Amniotic stem cell (primary cell): ENCODE data around the gene SPRYD3.
A peak's percentile ranks its signal among the peaks of the same experiment; 100 is the strongest.

ENCODE experiments used
- DNase-seq: peaks from one replicate; lab custom pipeline; 2025; lab: John Stamatoyannopoulos, UW

SPRYD3 gene

DNA sequence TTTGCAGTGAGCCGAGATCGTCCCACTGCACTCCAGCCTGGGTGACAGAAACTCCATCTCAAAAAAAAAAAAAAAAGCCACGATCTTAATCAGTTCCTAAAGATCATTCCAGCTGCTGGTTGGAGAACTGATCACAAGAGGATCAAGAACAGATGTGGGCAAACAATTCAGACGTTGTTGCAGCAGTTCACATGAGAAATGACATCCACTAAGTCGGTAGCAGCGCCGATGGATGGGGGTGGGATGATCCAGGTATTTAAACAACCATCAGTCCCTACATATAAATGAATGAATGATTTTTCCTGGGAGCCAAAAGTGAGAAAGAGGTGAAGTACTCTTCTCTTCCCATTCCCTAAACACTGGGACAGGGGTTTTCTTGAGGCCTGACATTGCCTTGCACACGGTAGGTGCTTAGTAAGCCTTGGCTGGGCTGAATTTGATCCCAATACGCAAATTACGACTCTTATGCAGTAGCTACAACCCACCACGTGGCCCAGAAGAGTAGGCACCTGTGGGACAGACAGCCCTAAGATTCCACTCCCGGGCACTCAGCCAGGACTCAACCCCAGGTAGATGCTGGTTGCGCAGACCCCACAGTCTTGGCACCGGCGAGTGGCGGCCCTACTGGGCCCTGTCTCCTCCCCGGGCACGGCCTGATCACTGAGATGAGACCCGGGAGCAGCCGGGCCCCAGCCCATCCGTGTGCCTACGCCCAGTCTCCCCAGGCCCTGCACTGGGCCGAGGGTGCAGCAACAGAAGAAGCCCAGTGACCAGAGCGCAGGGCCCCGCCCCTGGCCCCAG lies 565 bp downstream of the SPRYD3 start:
- no peak for DNase-seq

DNA sequence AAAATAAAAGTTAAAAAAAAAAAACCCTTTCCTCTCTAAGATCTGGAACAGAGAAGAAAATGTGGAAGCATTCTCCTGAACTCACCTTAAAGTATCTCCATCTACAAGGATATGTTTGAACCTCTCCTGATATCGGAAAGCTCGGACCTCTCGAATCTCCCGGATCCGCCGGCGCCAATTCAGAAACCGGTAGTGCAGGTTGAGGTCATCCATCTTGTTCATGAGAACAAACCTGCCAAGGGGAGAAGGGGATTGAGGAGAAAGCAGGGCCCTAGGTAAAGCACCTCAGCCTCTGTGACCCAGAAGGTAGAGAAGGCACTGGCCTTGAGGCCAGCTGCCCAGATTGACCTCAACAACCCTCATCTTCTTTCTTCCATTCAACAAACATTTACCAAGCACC lies 2.2 kb downstream of the SPRYD3 start:
- DNase-seq = no peak

DNA sequence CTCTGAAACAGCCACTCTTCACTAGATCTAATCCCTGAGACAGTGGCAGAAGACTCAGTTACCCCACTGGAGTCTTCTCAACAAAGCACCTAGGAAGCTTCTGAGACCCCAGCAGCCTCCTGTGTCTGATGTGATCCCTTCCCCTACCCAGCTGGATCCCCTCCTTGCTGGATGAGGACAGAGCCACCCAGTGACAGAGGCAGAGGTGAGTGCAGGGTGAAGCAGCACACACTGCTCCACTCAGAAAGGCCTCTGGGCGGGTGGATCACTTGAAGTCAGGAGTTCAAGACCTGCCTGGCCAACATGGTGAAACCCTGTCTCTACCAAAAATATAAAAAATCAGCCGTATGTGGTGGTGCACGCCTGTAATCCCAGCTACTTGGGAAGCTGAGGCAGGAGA lies 2.7 kb downstream of the SPRYD3 start:
- DNase-seq = no peak

DNA sequence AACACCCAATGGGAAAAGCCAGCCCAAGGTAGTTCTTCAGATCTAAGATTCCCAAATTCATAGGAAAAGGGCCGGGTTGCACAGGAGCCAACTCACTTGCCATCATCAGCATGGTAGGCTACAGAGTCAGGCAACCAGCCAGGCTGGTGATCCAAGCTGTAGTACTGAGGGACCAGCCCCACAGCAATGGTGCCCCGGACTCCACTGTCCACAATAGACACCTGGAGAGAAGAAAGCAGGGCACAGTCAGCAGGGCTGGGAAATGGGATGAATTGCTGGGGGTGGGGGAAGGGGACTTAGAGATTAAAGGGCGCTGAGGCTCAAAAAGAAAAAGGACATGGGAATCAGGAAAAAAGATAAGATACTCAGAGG lies 4.2 kb downstream of the SPRYD3 start:
- DNase-seq = no peak

DNA sequence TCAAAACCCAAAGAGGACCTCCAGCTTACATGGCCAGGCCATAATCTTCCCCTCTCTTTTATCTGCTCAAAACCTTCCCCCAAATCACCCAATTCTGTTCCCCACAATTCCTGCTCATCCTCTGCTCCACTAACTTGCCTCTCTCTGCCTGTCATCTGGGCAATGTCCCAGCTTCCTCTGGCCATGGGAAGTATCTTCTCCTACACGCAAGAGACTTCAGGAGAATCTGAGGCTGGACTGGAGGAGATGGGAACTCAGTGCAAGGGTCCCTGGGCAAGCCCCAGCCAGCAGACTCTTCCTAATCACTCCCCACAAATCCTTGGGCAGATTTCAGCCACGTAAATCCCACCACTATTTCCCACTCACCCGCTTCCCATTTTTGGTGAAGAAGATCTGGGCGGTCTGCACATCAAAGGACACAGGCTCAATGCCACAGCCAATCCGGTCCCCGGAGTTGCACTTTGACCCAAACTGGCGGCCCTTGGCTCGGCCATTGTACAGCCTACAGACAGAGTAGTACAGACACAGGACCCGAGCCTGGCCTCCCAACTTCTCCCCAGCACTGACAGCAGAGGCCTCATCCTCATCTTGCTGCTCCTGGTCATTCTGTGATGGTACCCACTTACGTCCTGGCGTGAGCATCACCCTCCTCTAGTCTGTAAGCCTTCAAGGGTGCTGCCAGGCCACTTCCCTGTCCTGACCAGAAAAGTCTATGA lies 4.7 kb downstream of the SPRYD3 start:
- no peak for DNase-seq

DNA sequence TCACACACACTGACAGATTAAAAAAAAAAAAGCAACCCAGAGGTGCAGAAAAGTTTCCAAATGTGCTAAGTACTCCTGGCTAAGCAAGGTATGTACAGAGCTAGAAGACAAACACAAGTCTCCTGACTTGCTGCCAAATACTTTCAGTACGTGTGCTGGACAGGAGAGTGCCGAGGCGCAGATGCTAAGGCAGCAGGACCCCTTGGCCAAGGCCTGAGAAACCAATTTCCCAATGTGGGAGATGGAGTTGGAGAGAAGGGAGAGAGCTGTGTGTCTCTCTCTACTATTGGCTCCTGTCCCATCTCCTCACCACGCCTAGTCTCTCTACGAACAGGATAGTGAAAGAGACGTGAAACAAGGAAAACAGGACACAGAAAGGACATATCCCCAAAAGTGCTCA lies 5.3 kb downstream of the SPRYD3 start:
- DNase-seq = no peak

DNA sequence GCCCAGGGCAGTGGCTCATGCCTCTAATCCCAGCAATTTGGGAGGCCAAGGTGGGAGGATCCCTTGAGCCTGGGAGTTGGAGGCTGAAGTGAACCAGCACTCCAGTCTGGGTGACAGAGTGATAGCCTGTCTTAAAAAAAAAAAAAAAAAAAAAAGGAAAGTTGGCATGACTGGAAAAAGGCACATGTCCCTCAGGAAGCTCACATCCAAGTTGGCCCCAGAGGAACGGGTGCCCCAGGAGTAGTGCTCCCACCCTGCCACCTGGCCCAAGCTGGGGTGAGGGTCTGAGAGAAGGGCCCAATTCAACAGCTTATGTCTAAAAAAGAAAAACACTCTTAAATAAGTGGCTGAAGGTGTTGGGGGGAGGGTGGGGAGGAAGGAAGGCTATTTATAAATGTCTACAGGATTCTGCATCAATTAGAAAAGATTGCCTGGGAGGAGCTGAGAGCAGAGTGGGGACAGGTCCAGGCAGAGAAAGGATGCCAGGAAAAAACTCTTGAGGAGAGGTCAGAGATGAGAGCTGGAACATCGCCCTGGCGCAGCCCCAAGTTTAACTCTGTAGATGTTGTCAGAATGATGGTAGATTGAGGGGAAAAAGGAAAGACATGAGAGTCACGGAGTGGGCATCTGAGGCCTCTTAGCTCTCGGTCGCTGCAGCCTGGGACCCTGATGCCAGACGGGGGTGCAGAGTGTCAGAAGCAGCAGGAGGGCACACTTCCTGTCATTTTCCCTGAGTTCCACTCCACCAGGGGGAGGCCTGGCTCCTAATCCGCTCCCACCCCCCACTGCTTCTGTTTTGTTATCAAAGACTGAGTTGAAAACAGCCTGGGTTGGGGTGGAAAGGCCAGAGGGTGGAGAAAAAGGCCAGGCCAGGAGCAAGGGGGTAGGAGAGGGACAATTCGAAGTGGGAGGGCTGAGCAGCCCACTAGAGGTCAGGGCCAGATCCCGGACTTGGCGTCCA lies 7.3 kb downstream of the SPRYD3 start:
- no peak for DNase-seq

DNA sequence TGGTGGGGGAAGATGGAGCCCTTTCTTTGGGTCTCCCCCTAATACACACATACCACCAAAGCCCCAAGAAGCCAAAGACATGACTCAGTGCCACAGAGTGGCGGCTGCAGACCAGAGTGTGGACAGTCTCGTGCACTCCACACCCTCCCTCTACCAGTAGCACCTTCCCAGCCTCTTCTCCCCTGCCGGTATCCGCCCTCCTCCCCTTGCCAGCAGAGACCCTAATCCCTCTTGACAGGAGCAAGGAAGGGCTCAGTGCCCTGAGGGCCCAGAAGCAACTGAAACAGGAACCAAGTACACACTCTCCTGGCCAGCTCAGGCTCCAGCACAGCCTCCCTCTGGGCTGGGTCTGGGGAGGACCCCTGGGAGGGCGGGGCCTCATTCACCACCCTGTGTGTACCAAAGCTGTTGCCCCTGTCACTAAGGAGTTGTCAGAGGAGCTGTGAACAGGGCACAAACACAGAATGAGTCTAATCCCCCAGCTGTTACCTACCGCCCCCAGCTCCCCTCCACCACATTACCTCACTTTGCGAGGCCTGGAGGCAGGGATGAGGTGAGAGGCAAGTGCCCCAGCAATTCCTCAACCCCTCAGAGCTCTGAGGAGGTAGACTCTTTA lies 8.2 kb downstream of the SPRYD3 start:
- no peak for DNase-seq

DNA sequence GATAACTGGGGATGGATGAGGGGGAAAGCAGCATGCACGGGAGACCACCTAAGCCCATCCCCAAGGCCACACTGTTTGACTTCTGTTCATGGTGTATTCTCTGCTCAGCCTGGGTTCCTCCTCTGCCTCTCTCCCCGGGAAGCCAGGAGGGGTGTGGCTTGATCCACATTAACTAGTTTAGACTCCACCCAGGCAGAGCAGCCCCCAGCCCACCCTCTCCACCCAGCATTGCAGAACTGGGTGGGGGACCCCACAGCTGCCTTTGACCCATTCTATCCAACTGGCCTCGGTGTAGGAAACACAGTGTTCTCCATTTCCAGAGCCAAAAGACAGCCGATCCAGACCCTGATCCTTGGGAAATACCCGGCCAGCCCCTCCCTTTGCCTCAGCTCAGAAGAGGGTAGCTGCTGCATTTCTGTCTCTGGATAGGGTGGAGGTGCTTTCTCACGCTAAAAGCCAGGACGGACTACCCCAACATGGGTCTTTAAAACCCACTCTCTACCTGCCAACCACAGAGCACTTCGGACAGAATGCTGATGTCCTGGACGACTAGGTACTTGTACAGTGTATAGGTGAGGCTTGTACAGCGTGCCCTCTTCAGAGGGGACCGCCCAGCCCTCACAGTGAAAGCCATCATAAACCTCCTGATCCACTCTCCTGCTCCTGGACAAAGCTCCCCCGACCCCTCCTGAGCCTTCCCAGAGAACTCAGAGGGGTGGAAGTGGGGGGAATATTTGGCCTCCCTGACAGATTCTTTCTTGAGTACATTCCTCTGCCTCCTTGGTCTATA lies 9.4 kb downstream of the SPRYD3 start:
- no peak for DNase-seq

DNA sequence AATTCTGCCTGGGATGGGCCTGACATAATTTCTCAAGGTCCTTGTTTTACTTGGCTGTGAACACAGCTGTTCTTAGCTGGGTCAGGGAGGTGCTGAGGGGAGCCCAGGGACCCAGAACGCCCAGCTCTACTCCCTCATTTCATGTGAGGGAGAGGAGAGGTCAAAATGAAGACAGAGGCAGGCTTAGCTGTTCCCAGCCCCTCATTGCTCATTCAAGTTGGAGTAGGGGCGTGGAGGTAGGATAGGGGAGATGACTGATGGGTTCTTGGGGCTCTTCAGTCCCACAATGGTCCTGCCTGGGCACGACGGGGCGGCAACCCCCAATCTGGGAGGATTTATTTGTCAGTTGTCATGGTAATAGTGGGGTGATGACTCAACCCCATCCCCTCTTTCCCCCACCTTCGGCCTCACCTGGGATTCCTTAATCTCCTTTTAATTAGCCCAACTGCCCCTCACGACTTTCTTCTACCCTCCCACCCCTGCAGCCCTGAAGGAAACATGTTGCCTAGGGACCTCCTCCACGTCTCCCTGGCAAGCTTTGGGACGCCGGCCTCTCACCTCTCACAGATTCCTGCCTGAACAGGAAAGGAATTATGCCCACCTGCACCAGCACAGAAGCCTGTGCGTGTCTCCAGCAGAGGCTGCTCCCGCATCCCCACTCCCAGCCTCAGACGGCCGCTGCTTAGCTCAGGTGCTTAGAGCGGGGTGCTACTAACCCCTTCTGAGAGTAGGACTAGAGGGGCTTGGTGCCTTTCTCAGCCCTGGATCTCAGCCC lies 10.2 kb downstream of the SPRYD3 start:
- DNase-seq = no peak

DNA sequence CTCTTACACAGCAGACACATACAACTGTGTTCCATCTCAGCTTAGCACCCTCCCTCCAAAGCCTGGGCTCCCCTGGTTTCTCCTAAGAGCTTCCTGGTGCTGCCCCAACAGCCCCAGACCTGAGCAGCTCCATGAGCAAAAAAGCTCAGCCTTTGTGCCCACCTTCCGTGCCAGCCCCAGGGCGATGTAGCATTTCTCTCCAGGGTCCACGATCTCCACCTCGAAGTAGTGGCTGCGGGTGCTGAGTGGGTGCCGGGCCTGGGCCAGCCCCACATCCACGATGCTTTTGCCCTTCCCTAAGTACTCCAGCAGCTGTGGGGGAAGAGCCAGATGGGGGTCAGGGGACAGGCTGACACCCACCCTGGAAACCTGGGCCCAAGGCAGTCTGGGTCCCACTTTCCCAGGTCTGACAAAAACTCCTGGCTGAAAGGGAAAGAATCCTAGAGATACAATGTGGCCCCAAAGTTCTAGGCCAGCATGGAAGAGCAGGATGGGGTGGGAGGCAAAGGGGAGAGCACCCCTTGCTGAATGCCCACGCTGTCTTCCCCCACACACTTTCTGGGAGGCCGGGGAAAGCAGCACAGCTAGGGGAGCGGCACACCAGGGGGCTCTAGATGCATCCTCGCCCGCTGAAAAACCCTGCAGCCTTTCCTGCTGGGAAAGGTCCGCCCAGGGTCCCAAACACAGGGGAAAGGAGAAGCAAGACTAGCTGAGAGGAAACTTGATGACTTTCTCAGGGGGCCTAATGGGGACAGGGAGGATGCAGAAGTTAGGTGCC lies 11.0 kb downstream of the SPRYD3 start:
- DNase-seq = no peak

DNA sequence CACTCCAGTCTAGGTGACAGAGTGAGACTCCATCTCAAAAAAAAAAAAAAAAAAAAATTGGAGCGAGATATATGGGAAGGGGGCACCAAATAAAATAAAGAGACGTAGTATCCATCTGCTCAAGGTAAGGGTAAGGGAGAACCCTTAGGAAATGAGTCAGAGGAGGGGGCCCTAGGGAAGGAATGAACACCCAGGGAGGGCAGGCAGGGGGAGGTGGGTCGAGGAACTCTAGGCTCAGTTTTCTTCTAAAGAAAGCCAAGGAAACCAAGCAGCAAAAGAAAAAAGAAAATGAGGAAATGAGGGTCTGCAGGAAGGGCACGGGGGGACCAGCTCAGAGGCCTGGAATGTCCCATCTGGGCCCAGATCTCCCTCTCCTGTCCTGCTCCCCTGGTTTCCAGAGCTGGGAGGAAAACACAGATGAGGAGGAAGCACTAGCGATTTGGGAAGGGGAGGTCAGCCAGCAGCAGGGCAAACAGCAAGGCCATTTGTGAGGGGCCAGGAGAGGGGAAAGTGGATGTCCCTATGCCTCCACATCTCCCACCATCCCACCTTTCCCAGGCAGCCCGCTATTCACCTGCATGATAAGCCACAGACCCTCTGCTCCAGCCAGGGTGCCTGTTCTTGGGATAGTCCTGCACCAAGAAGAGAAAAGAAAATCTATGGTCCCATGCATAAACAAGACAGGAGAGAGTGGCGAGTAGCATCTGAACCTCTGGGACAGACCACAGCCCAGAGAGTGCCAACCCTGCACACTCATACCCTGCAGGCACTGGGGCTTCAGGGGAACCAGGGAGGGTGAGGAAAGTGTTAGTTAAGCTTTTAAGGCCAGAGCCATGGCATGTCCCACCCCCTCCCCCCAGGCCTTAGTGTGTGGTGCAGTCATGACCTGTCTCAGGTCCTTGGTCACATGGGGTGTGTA lies 11.9 kb downstream of the SPRYD3 start:
- DNase-seq = no peak

DNA sequence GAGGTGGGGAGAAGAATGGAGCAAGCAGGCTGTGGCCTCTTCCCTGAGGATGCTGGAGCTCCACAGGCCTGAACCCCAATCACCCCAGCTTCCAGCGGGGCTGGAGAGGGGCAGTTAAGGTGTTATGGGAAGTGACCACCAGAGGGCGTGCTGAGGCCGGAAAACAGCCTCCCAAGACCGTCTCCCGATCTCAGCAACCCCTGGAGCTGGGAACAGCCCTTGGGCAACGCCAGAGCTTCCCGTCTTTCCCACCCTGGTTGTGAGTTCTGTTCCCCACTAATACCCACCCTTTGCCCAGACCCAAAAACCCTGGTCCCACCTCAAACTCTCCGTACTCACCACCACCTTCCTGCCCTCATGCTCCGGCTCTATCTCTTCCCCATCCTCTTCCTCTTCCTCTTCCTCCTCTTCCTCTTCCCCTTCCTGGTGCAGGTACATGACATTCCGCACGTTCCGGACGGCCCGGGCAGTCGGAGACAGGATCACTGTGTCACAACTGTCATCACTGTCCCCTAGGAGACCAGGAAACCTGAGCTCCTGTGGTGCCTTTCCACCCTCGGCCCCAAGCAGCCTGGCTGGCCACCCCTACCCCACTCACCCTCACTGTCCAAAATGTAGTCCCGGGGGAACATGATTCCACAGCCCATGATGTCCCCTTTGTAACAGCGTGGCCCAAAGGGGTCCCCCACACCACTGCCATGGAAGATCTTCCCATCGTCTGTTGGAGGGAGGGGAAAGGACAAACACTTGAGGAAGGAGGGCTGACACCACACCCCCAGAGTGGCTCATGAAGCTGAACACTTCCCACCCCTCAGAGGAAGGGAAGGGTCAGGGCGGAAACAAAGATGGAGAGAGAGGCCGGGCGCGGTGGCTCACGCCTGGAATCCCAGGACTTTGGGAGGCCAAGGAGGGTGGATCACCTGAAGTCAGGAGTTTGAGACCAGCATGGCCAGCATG lies 12.9 kb downstream of the SPRYD3 start:
- peak; percentile 58 for DNase-seq

DNA sequence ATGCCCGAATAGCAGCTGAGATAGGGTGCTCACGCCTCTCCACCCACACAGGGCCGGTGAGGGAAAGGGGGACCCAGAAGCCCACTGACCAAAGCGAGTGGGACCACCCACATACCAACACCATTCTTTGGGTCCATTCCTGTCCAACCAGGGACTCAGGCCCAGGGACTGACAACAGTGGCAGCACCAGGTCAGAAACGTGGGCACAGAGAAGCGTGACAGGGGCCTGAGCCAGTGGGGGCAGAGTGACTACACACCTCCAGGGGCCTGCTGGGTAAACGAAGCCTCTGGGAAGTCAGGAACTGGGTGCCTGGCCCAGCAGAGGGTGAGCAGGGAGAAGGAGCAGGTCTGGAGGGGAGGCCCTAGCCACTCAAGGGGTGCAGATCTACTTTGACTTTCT lies 13.7 kb downstream of the SPRYD3 start:
- DNase-seq = no peak

DNA sequence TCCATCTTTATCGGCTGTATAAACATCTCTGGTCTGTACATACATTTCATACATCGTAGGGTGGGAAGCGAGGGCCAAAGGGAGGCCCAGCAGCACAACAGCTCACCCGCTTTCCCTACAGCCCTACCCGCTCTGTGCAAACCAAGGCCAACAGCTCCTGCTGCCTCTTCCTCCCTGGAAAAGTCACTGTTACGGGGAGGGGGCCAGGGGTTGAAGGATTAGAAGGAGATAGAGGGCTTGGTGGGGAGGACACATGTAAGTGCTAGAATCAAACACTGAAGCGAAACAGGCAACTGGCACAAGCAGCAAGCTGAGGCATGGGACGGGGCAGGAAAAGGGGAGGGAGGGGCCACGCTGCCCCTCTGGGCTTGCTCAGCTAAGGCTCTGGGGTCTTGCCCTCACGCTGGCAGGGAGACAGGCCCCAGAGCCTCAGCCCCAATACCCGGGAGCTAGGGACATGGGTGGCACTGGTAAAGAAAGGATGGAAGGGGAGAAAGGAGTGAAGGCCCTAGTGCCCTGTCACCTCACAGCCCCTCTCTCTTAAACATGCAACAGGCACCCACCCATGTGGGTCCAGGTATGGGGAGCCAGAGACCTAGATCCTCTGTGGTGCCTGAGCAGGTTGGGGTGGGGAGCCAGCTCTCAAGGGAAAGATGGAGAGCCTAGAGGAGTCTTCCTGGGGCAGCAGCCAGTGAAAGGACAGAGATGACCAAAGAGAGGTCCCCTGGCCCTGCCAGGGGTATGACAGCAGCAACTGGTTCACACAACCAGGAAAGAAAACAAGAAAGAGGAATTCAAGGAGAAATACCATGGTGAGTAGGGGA lies 14.4 kb downstream of the SPRYD3 start:
- DNase-seq = no peak
